ENCODE measurements around the gene FBP1. TPM values are rescaled to one million over a fixed set of nuclear protein-coding genes. Genes with fewer than 3 reads are reported as not detected.

The FBP1 gene
- total RNA-seq, 5 donors from 2014 or later (not counting 1 experiment from before 2014, with no cell fraction given), result 3.5 to 6.6 (median 3.8) TPM

DNA sequence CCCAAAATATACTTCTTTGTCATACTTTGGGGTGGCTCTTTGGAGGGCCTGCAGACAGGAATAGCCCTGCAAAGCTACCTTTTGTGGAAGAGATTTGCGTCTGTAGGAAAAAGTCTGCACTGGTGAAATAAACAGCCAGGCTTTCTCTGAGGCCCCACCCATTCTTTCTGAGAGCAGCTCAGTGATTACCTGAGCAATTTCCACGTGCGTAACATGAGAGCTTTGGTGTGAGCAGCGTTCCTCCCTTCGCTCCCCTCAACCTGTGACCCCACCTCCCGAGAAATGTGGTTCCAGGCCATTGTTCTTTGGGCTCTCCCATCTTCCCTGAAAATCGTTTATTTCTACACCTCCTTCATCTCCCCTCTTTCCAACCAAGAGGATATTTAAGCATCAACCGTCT, 23.8 kb upstream of the FBP1 start:
- no peak for DNase-seq
- no peak overlapping the region for H3K27ac Mint-ChIP-seq
- H3K4me1 Mint-ChIP-seq, result no peaks in the 10 kb centered on the region
- Histone ChIP-seq H3K27ac (ENCODE audit: low read length) (no peak overlapping the region), H3K36me3 (ENCODE audit: control insufficient read depth in 2 of 2, extremely low read depth in 1 of 2, insufficient read depth in 1 of 2, low read length in 1 of 2) (no peaks in the 10 kb centered on the region), H3K27me3 (replicated peaks in 1 of 2; ENCODE audit: control insufficient read depth in 2 of 2, extremely low read depth in 1 of 2, insufficient read depth in 2 of 2, low read length in 1 of 2) (no peaks in the 10 kb centered on the region), H3K4me1 (ENCODE audit: control insufficient read depth in 1 of 2, extremely low read depth in 1 of 2, insufficient read depth in 2 of 2, low read length in 2 of 2) (no peaks in the 10 kb centered on the region), H3K9me3 (no peaks in the 10 kb centered on the region), H3K4me3 (ENCODE audit: control insufficient read depth in 1 of 2, extremely low read depth in 1 of 2, low read length in 1 of 2) (no peak overlapping the region)
- ChIA-PET POLR2A (no interaction called here), CTCF (interaction anchor here in 1 of 2 donors (0.7 kb wide), 1 partner anchor 18 kb away, joined by 3 read pairs; no protein-coding TSS in a partner anchor)
- WGBS (ENCODE audit: insufficient coverage), result 84% methylated on average over 8 of the region's 8 CpGs
- no peak overlapping the region for H3K4me3 Mint-ChIP-seq
- ATAC-seq (replicated peaks in 1 of 4), result no peak
- peaks cover 10 to 19% of the 10 kb centered on the region in 2 donors for H3K27me3 Mint-ChIP-seq
- H3K9me3 Mint-ChIP-seq, result no peaks in the 10 kb centered on the region
- no peaks in the 10 kb centered on the region for H3K36me3 Mint-ChIP-seq

- H3K4me1 ChIP-seq (ENCODE audit: control insufficient read depth in 1 of 2, extremely low read depth in 1 of 2, insufficient read depth in 2 of 2, low read length in 2 of 2), result peaks cover 11 to 17% of the 10 kb centered on the region in 2 experiments
- peak overlapping the region in 1 of 2 donors; percentile 39 for H3K27ac Mint-ChIP-seq
- whole genome bisulfite sequencing (ENCODE audit: insufficient coverage), result 100% methylated on average over 1 of the region's 4 CpGs
- no peak overlapping the region for H3K4me3 ChIP-seq (ENCODE audit: control insufficient read depth in 1 of 2, extremely low read depth in 1 of 2, low read length in 1 of 2)
- no peaks in the 10 kb centered on the region for H3K9me3 ChIP-seq
- H3K36me3 Mint-ChIP-seq, result no peaks in the 10 kb centered on the region
- no peaks in the 10 kb centered on the region for H3K9me3 Mint-ChIP-seq
- H3K27me3 ChIP-seq (replicated peaks in 1 of 2; ENCODE audit: control insufficient read depth in 2 of 2, extremely low read depth in 1 of 2, insufficient read depth in 2 of 2, low read length in 1 of 2), result peaks cover 0 to 2% of the 10 kb centered on the region in 2 experiments
- peak overlapping the region in 1 of 3 donors; percentile 79 for H3K4me3 Mint-ChIP-seq
- POLR2A ChIA-PET, result interaction anchor here in 1 of 2 donors (0.6 kb wide), 1 partner anchor 115 kb away, joined by 3 read pairs; no protein-coding TSS in a partner anchor
- ATAC-seq (replicated peaks in 1 of 4) (no peak), DNase-seq (no peak)
- no peaks in the 10 kb centered on the region for H3K36me3 ChIP-seq (ENCODE audit: control insufficient read depth in 2 of 2, extremely low read depth in 1 of 2, insufficient read depth in 1 of 2, low read length in 1 of 2)
- peaks cover 11 to 20% (median 19%) of the 10 kb centered on the region in 3 donors for H3K4me1 Mint-ChIP-seq
- H3K27me3 Mint-ChIP-seq, result peaks cover 6 to 7% of the 10 kb centered on the region in 2 donors
- CTCF ChIA-PET, result interaction anchor here in 1 of 2 donors (1.8 kb wide), 1 partner anchor 12 kb away, joined by 11 read pairs; no protein-coding TSS in a partner anchor
- peak overlapping the region; percentile 43 for H3K27ac ChIP-seq (ENCODE audit: low read length)
Observed at GRCh38 chr9:94657021-94657725, 17.9 kb upstream of the FBP1 start.

DNA sequence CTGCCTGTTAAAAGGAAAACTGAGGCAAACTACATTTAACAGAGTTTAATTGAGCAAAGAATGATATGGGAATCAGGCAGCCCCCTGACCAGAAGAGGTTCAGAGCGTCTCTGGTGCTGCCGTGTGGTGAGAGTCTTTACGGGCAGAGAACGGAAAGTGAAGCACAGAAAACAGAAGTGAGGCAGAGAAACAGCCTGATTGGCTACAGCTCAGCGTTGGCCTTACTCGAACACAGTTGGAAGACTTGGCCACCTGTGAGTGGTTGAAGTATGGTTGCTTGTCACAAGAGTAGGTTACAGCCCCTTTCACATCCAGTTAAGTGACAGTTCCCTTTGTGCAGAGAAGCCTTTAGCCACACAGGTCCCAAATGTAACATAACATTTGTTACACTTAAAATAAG, 16.9 kb upstream of the FBP1 start:
- H3K36me3 ChIP-seq (ENCODE audit: control insufficient read depth in 2 of 2, extremely low read depth in 1 of 2, insufficient read depth in 1 of 2, low read length in 1 of 2), result no peaks in the 10 kb centered on the region
- WGBS (ENCODE audit: insufficient coverage), result 4% methylated on average over 5 of the region's 6 CpGs
- CTCF ChIA-PET, result interaction anchor here in 1 of 2 donors (1.8 kb wide), 1 partner anchor 13 kb away, joined by 11 read pairs; no protein-coding TSS in a partner anchor
- peaks cover 11 to 17% of the 10 kb centered on the region in 2 experiments for H3K4me1 ChIP-seq (ENCODE audit: control insufficient read depth in 1 of 2, extremely low read depth in 1 of 2, insufficient read depth in 2 of 2, low read length in 2 of 2)
- H3K36me3 Mint-ChIP-seq, result no peaks in the 10 kb centered on the region
- H3K4me3 Mint-ChIP-seq, result peak overlapping the region; percentile 70 to 79 (median 77)
- H3K4me3 ChIP-seq (ENCODE audit: control insufficient read depth in 1 of 2, extremely low read depth in 1 of 2, low read length in 1 of 2), result peak overlapping the region; percentile 18 to 34
- DNase-seq, result peak in 31 of 35 experiments; percentile 15 to 71 (median 34)
- POLR2A ChIA-PET, result interaction anchor here in 1 of 2 donors (0.8 to 1.1 kb wide), 2 partner anchors 13 kb away, joined by 8 read pairs; no protein-coding TSS in a partner anchor
- H3K27me3 Mint-ChIP-seq, result peaks cover 6 to 8% of the 10 kb centered on the region in 2 donors
- ATAC-seq (replicated peaks in 1 of 4), result peak; percentile 91 to 99 (median 96)
- H3K9me3 Mint-ChIP-seq, result no peaks in the 10 kb centered on the region
- peaks cover 11 to 20% (median 19%) of the 10 kb centered on the region in 3 donors for H3K4me1 Mint-ChIP-seq
- peak overlapping the region; percentile 70 to 77 for H3K27ac Mint-ChIP-seq
- peak overlapping the region; percentile 43 for H3K27ac ChIP-seq (ENCODE audit: low read length)
- peaks cover 0 to 2% of the 10 kb centered on the region in 2 experiments for H3K27me3 ChIP-seq (replicated peaks in 1 of 2; ENCODE audit: control insufficient read depth in 2 of 2, extremely low read depth in 1 of 2, insufficient read depth in 2 of 2, low read length in 1 of 2)
- H3K9me3 ChIP-seq, result no peaks in the 10 kb centered on the region

GRCh38 chr9:94655739-94656138, 16.4 kb upstream of the FBP1 start:
- H3K9me3 ChIP-seq, result no peaks in the 10 kb centered on the region
- Mint-ChIP-seq H3K9me3 (no peaks in the 10 kb centered on the region), H3K27me3 (peaks cover 6 to 8% of the 10 kb centered on the region in 2 donors), H3K27ac (peak overlapping the region; percentile 70 to 77), H3K36me3 (no peaks in the 10 kb centered on the region), H3K4me1 (peaks cover 11 to 20% (median 19%) of the 10 kb centered on the region in 3 donors), H3K4me3 (peak overlapping the region; percentile 70 to 79 (median 77))
- 21% methylated on average over 10 of the region's 10 CpGs for WGBS (ENCODE audit: insufficient coverage)
- H3K4me1 ChIP-seq (ENCODE audit: control insufficient read depth in 1 of 2, extremely low read depth in 1 of 2, insufficient read depth in 2 of 2, low read length in 2 of 2), result peaks cover 11 to 17% of the 10 kb centered on the region in 2 experiments
- H3K27ac ChIP-seq (ENCODE audit: low read length), result peak overlapping the region; percentile 43
- ATAC-seq (replicated peaks in 1 of 4), result peak; percentile 25 to 48 (median 39)
- H3K36me3 ChIP-seq (ENCODE audit: control insufficient read depth in 2 of 2, extremely low read depth in 1 of 2, insufficient read depth in 1 of 2, low read length in 1 of 2), result no peaks in the 10 kb centered on the region
- ChIA-PET CTCF (interaction anchor here in 1 of 2 donors (1.8 kb wide), 1 partner anchor 13 kb away, joined by 11 read pairs; no protein-coding TSS in a partner anchor), POLR2A (interaction anchor here in 1 of 2 donors (1.1 kb wide), 1 partner anchor 14 kb away, joined by 8 read pairs; no protein-coding TSS in a partner anchor)
- H3K27me3 ChIP-seq (replicated peaks in 1 of 2; ENCODE audit: control insufficient read depth in 2 of 2, extremely low read depth in 1 of 2, insufficient read depth in 2 of 2, low read length in 1 of 2), result peaks cover 0 to 7% of the 10 kb centered on the region in 2 experiments
- DNase-seq, result peak in 2 of 35 experiments; percentile 8 to 14
- H3K4me3 ChIP-seq (ENCODE audit: control insufficient read depth in 1 of 2, extremely low read depth in 1 of 2, low read length in 1 of 2), result peak overlapping the region; percentile 2 to 34

GRCh38 chr9:94654165-94654894, 15.0 kb upstream of the FBP1 start:
- 89% methylated on average over 6 of the region's 10 CpGs for WGBS (ENCODE audit: insufficient coverage)
- Mint-ChIP-seq H3K4me1 (peaks cover 11 to 20% (median 19%) of the 10 kb centered on the region in 3 donors), H3K4me3 (no peak overlapping the region), H3K27me3 (peaks cover 6 to 8% of the 10 kb centered on the region in 2 donors), H3K36me3 (no peaks in the 10 kb centered on the region), H3K9me3 (no peaks in the 10 kb centered on the region), H3K27ac (no peak overlapping the region)
- Histone ChIP-seq H3K36me3 (ENCODE audit: control insufficient read depth in 2 of 2, extremely low read depth in 1 of 2, insufficient read depth in 1 of 2, low read length in 1 of 2) (no peaks in the 10 kb centered on the region), H3K9me3 (no peaks in the 10 kb centered on the region), H3K27me3 (replicated peaks in 1 of 2; ENCODE audit: control insufficient read depth in 2 of 2, extremely low read depth in 1 of 2, insufficient read depth in 2 of 2, low read length in 1 of 2) (peaks cover 0 to 7% of the 10 kb centered on the region in 2 experiments), H3K4me1 (ENCODE audit: control insufficient read depth in 1 of 2, extremely low read depth in 1 of 2, insufficient read depth in 2 of 2, low read length in 2 of 2) (peaks cover 11 to 17% of the 10 kb centered on the region in 2 experiments), H3K27ac (ENCODE audit: low read length) (no peak overlapping the region), H3K4me3 (ENCODE audit: control insufficient read depth in 1 of 2, extremely low read depth in 1 of 2, low read length in 1 of 2) (no peak overlapping the region)
- ATAC-seq (replicated peaks in 1 of 4) (no peak), DNase-seq (no peak)
- CTCF ChIA-PET, result no interaction called here
- POLR2A ChIA-PET, result no interaction called here

- Mint-ChIP-seq H3K4me1 (peaks cover 6 to 8% (median 6%) of the 10 kb centered on the region in 3 donors), H3K9me3 (no peaks in the 10 kb centered on the region), H3K27me3 (peaks cover 6 to 8% of the 10 kb centered on the region in 2 donors), H3K4me3 (no peak overlapping the region), H3K36me3 (no peaks in the 10 kb centered on the region), H3K27ac (no peak overlapping the region)
- peaks cover 1 to 5% of the 10 kb centered on the region in 2 experiments for H3K4me1 ChIP-seq (ENCODE audit: control insufficient read depth in 1 of 2, extremely low read depth in 1 of 2, insufficient read depth in 2 of 2, low read length in 2 of 2)
- H3K9me3 ChIP-seq, result no peaks in the 10 kb centered on the region
- no peak overlapping the region for H3K27ac ChIP-seq (ENCODE audit: low read length)
- ChIA-PET CTCF (no interaction called here), POLR2A (no interaction called here)
- 85% methylated on average over 2 of the region's 4 CpGs for WGBS (ENCODE audit: insufficient coverage)
- DNase-seq (no peak), ATAC-seq (replicated peaks in 1 of 4) (no peak)
- H3K36me3 ChIP-seq (ENCODE audit: control insufficient read depth in 2 of 2, extremely low read depth in 1 of 2, insufficient read depth in 1 of 2, low read length in 1 of 2), result no peaks in the 10 kb centered on the region
- H3K27me3 ChIP-seq (replicated peaks in 1 of 2; ENCODE audit: control insufficient read depth in 2 of 2, extremely low read depth in 1 of 2, insufficient read depth in 2 of 2, low read length in 1 of 2), result peaks cover 0 to 9% of the 10 kb centered on the region in 2 experiments
- no peak overlapping the region for H3K4me3 ChIP-seq (ENCODE audit: control insufficient read depth in 1 of 2, extremely low read depth in 1 of 2, low read length in 1 of 2)
Observed at GRCh38 chr9:94650949-94651348, 11.6 kb upstream of the FBP1 start.

All from T-cell (primary cell).